ENCODE measurements around the gene TBC1D13.

The TBC1D13 gene

GRCh38 chr9:128782669-128783068 is 4.4 kb upstream of the TBC1D13 start:
- Histone ChIP-seq H3K4me3 (ENCODE audit: control insufficient read depth in 1 of 7, extremely low read depth in 1 of 7, insufficient read depth in 4 of 7, low read depth in 2 of 7, low read length in 6 of 7) (no peak overlapping the region), H3K4me1 (ENCODE audit: control extremely low read depth in 1 of 4, control insufficient read depth in 4 of 4, insufficient read depth in 4 of 4, low read length in 3 of 4) (peaks cover 0 to 33% (median 24%) of the 10 kb centered on the region in 4 experiments), H3K27me3 (replicated peaks in 2 of 5; ENCODE audit: control insufficient read depth in 4 of 5, insufficient read depth in 5 of 5, low read length in 4 of 5) (no peaks in the 10 kb centered on the region), H3K9me3 (ENCODE audit: control extremely low read depth in 1 of 5, control insufficient read depth in 4 of 5, insufficient read depth in 2 of 5, low read depth in 1 of 5, low read length in 4 of 5) (peaks cover 0 to 8% (median 4%) of the 10 kb centered on the region in 5 experiments), H3K36me3 (ENCODE audit: control insufficient read depth in 4 of 4, insufficient read depth in 4 of 4, low read length in 3 of 4) (no peaks in the 10 kb centered on the region), H3K27ac (ENCODE audit: insufficient read depth in 1 of 2, low read depth in 1 of 2, low read length in 2 of 2, poor library complexity in 1 of 2, severe bottlenecking in 2 of 2) (no peak overlapping the region)
- 100% methylated on average over 1 of the region's 1 CpG for whole genome bisulfite sequencing (ENCODE audit: insufficient coverage)
- CTCF ChIA-PET = interaction anchor here (1.3 to 3.0 kb wide), 4 partner anchors 11 to 50 kb away, joined by 3 to 18 read pairs (median 7); partner anchors contain the start of genes ENDOG and ZER1
- no peak for DNase-seq
- POLR2A ChIA-PET = interaction anchor here (0.8 to 2.4 kb wide), 3 partner anchors 11 to 36 kb away, joined by 3 to 11 read pairs (median 4); partner anchors contain the start of gene ZER1

GRCh38 chr9:128785427-128785826 is 1.6 kb upstream of the TBC1D13 start:
- DNase-seq = no peak
- 100% methylated on average over 1 of the region's 6 CpGs for WGBS (ENCODE audit: insufficient coverage)
- H3K4me1 ChIP-seq (ENCODE audit: control extremely low read depth in 1 of 4, control insufficient read depth in 4 of 4, insufficient read depth in 4 of 4, low read length in 3 of 4) = peaks cover 3 to 43% (median 35%) of the 10 kb centered on the region in 4 experiments
- ChIA-PET CTCF (interaction anchor here (1.3 kb wide), 1 partner anchor 13 kb away, joined by 3 read pairs; no protein-coding TSS in a partner anchor), POLR2A (no interaction called here)
- peaks cover 0 to 4% (median under 1%) of the 10 kb centered on the region in 4 experiments for H3K36me3 ChIP-seq (ENCODE audit: control insufficient read depth in 4 of 4, insufficient read depth in 4 of 4, low read length in 3 of 4)
- H3K27ac ChIP-seq (ENCODE audit: insufficient read depth in 1 of 2, low read depth in 1 of 2, low read length in 2 of 2, poor library complexity in 1 of 2, severe bottlenecking in 2 of 2) = no peak overlapping the region
- no peak overlapping the region for H3K4me3 ChIP-seq (ENCODE audit: control insufficient read depth in 1 of 7, extremely low read depth in 1 of 7, insufficient read depth in 4 of 7, low read depth in 2 of 7, low read length in 6 of 7)
- peaks cover 0 to 8% (median 4%) of the 10 kb centered on the region in 5 experiments for H3K9me3 ChIP-seq (ENCODE audit: control extremely low read depth in 1 of 5, control insufficient read depth in 4 of 5, insufficient read depth in 2 of 5, low read depth in 1 of 5, low read length in 4 of 5)
- H3K27me3 ChIP-seq (replicated peaks in 2 of 5; ENCODE audit: control insufficient read depth in 4 of 5, insufficient read depth in 5 of 5, low read length in 4 of 5) = no peaks in the 10 kb centered on the region

- peak overlapping the region in 1 of 2 experiments; percentile 85 for H3K27ac ChIP-seq (ENCODE audit: insufficient read depth in 1 of 2, low read depth in 1 of 2, low read length in 2 of 2, poor library complexity in 1 of 2, severe bottlenecking in 2 of 2)
- WGBS (ENCODE audit: insufficient coverage) = 3% methylated on average over 5 of the region's 7 CpGs
- H3K4me1 ChIP-seq (ENCODE audit: control extremely low read depth in 1 of 4, control insufficient read depth in 4 of 4, insufficient read depth in 4 of 4, low read length in 3 of 4) = peaks cover 3 to 37% (median 33%) of the 10 kb centered on the region in 4 experiments
- CTCF ChIA-PET = interaction anchor here (1.2 to 3.0 kb wide), 4 partner anchors 17 to 54 kb away, joined by 3 to 12 read pairs (median 8); partner anchors contain the start of gene ENDOG
- peaks cover 2 to 26% (median 22%) of the 10 kb centered on the region in 4 experiments for H3K36me3 ChIP-seq (ENCODE audit: control insufficient read depth in 4 of 4, insufficient read depth in 4 of 4, low read length in 3 of 4)
- H3K9me3 ChIP-seq (ENCODE audit: control extremely low read depth in 1 of 5, control insufficient read depth in 4 of 5, insufficient read depth in 2 of 5, low read depth in 1 of 5, low read length in 4 of 5) = no peaks in the 10 kb centered on the region
- H3K4me3 ChIP-seq (ENCODE audit: control insufficient read depth in 1 of 7, extremely low read depth in 1 of 7, insufficient read depth in 4 of 7, low read depth in 2 of 7, low read length in 6 of 7) = peak overlapping the region; percentile 82 to 100 (median 86)
- DNase-seq = peak in 1 of 3 donors; percentile 8
- POLR2A ChIA-PET = interaction anchor here (0.8 to 0.9 kb wide), 2 partner anchors 16 to 39 kb away, joined by 3 to 5 read pairs; partner anchors contain the start of gene ZER1
- H3K27me3 ChIP-seq (replicated peaks in 2 of 5; ENCODE audit: control insufficient read depth in 4 of 5, insufficient read depth in 5 of 5, low read length in 4 of 5) = no peaks in the 10 kb centered on the region
Measured at GRCh38 chr9:128787659-128788058, 606 bp downstream of the TBC1D13 start.

- peak overlapping the region in 1 of 2 experiments; percentile 85 for H3K27ac ChIP-seq (ENCODE audit: insufficient read depth in 1 of 2, low read depth in 1 of 2, low read length in 2 of 2, poor library complexity in 1 of 2, severe bottlenecking in 2 of 2)
- ChIA-PET POLR2A (interaction anchor here (0.8 to 0.9 kb wide), 2 partner anchors 17 to 38 kb away, joined by 3 to 5 read pairs; partner anchors contain the start of gene ZER1), CTCF (interaction anchor here (0.9 to 3.0 kb wide), 6 partner anchors 17 to 55 kb away, joined by 3 to 12 read pairs (median 4); partner anchors contain the start of genes ENDOG and SPOUT1)
- H3K36me3 ChIP-seq (ENCODE audit: control insufficient read depth in 4 of 4, insufficient read depth in 4 of 4, low read length in 3 of 4) = peaks cover 3 to 34% (median 30%) of the 10 kb centered on the region in 4 experiments
- H3K4me3 ChIP-seq (ENCODE audit: control insufficient read depth in 1 of 7, extremely low read depth in 1 of 7, insufficient read depth in 4 of 7, low read depth in 2 of 7, low read length in 6 of 7) = peak overlapping the region in 5 of 7 experiments; percentile 85 to 100 (median 97)
- H3K27me3 ChIP-seq (replicated peaks in 2 of 5; ENCODE audit: control insufficient read depth in 4 of 5, insufficient read depth in 5 of 5, low read length in 4 of 5) = no peaks in the 10 kb centered on the region
- WGBS (ENCODE audit: insufficient coverage) = 67% methylated on average over 1 of the region's 1 CpG
- peaks cover 3 to 29% (median 27%) of the 10 kb centered on the region in 4 experiments for H3K4me1 ChIP-seq (ENCODE audit: control extremely low read depth in 1 of 4, control insufficient read depth in 4 of 4, insufficient read depth in 4 of 4, low read length in 3 of 4)
- no peak for DNase-seq
- H3K9me3 ChIP-seq (ENCODE audit: control extremely low read depth in 1 of 5, control insufficient read depth in 4 of 5, insufficient read depth in 2 of 5, low read depth in 1 of 5, low read length in 4 of 5) = no peaks in the 10 kb centered on the region
Measured at GRCh38 chr9:128788445-128788844, 1.4 kb downstream of the TBC1D13 start.

GRCh38 chr9:128790536-128790935 is 3.5 kb downstream of the TBC1D13 start:
- POLR2A ChIA-PET = no interaction called here
- no peak overlapping the region for H3K4me3 ChIP-seq (ENCODE audit: control insufficient read depth in 1 of 7, extremely low read depth in 1 of 7, insufficient read depth in 4 of 7, low read depth in 2 of 7, low read length in 6 of 7)
- peaks cover 4 to 48% (median 36%) of the 10 kb centered on the region in 4 experiments for H3K36me3 ChIP-seq (ENCODE audit: control insufficient read depth in 4 of 4, insufficient read depth in 4 of 4, low read length in 3 of 4)
- CTCF ChIA-PET = interaction anchor here (2.7 to 3.0 kb wide), 2 partner anchors 19 to 28 kb away, joined by 7 to 12 read pairs; partner anchors contain the start of gene ENDOG
- WGBS (ENCODE audit: insufficient coverage) = 100% methylated on average over 4 of the region's 4 CpGs
- H3K4me1 ChIP-seq (ENCODE audit: control extremely low read depth in 1 of 4, control insufficient read depth in 4 of 4, insufficient read depth in 4 of 4, low read length in 3 of 4) = peaks cover 3 to 22% (median 19%) of the 10 kb centered on the region in 4 experiments
- H3K27ac ChIP-seq (ENCODE audit: insufficient read depth in 1 of 2, low read depth in 1 of 2, low read length in 2 of 2, poor library complexity in 1 of 2, severe bottlenecking in 2 of 2) = no peak overlapping the region
- H3K27me3 ChIP-seq (replicated peaks in 2 of 5; ENCODE audit: control insufficient read depth in 4 of 5, insufficient read depth in 5 of 5, low read length in 4 of 5) = no peaks in the 10 kb centered on the region
- no peak for DNase-seq
- H3K9me3 ChIP-seq (ENCODE audit: control extremely low read depth in 1 of 5, control insufficient read depth in 4 of 5, insufficient read depth in 2 of 5, low read depth in 1 of 5, low read length in 4 of 5) = no peaks in the 10 kb centered on the region

GRCh38 chr9:128792134-128792533 is 5.1 kb downstream of the TBC1D13 start:
- WGBS (ENCODE audit: insufficient coverage) = 97% methylated on average over 9 of the region's 9 CpGs
- Histone ChIP-seq H3K9me3 (ENCODE audit: control extremely low read depth in 1 of 5, control insufficient read depth in 4 of 5, insufficient read depth in 2 of 5, low read depth in 1 of 5, low read length in 4 of 5) (no peaks in the 10 kb centered on the region), H3K4me1 (ENCODE audit: control extremely low read depth in 1 of 4, control insufficient read depth in 4 of 4, insufficient read depth in 4 of 4, low read length in 3 of 4) (peaks cover 3 to 14% (median 12%) of the 10 kb centered on the region in 4 experiments), H3K4me3 (ENCODE audit: control insufficient read depth in 1 of 7, extremely low read depth in 1 of 7, insufficient read depth in 4 of 7, low read depth in 2 of 7, low read length in 6 of 7) (no peak overlapping the region), H3K27me3 (replicated peaks in 2 of 5; ENCODE audit: control insufficient read depth in 4 of 5, insufficient read depth in 5 of 5, low read length in 4 of 5) (no peaks in the 10 kb centered on the region), H3K36me3 (ENCODE audit: control insufficient read depth in 4 of 4, insufficient read depth in 4 of 4, low read length in 3 of 4) (peaks cover 6 to 57% (median 39%) of the 10 kb centered on the region in 4 experiments), H3K27ac (ENCODE audit: insufficient read depth in 1 of 2, low read depth in 1 of 2, low read length in 2 of 2, poor library complexity in 1 of 2, severe bottlenecking in 2 of 2) (no peak overlapping the region)
- DNase-seq = no peak
- POLR2A ChIA-PET = no interaction called here
- CTCF ChIA-PET = interaction anchor here (0.6 to 2.7 kb wide), 3 partner anchors 15 to 453 kb away, joined by 3 to 7 read pairs (median 3); no protein-coding TSS in a partner anchor
